DMS153 (cell line): ENCODE data around the gene MAFG.

Source experiments
- DNase-seq: peaks from one replicate; lab custom pipeline; 2025; lab: John Stamatoyannopoulos, UW

The MAFG gene

GRCh38 chr17:81939881-81940385 is 12.4 kb upstream of the MAFG start:
- no peak for DNase-seq

- DNase-seq, result no peak
Measured at GRCh38 chr17:81939218-81939617, 11.7 kb upstream of the MAFG start.

GRCh38 chr17:81935709-81936084 is 8.2 kb upstream of the MAFG start:
- no peak for DNase-seq

GRCh38 chr17:81934850-81935708 is 7.5 kb upstream of the MAFG start:
- no peak for DNase-seq

- no peak for DNase-seq
Measured at GRCh38 chr17:81934098-81934757, 6.7 kb upstream of the MAFG start.

- no peak for DNase-seq
Measured at GRCh38 chr17:81933178-81933699, 5.7 kb upstream of the MAFG start.

- no peak for DNase-seq
Measured at GRCh38 chr17:81932333-81932983, 4.9 kb upstream of the MAFG start.

GRCh38 chr17:81931557-81932332 is 4.2 kb upstream of the MAFG start:
- no peak for DNase-seq

GRCh38 chr17:81931189-81931556 is 3.6 kb upstream of the MAFG start:
- DNase-seq, result no peak

- no peak for DNase-seq
Measured at GRCh38 chr17:81930142-81931125, 2.9 kb upstream of the MAFG start.

- no peak for DNase-seq
Measured at GRCh38 chr17:81929253-81930141, 2.0 kb upstream of the MAFG start.

- DNase-seq, result no peak
Measured at GRCh38 chr17:81928544-81929252, 1.2 kb upstream of the MAFG start.

- DNase-seq, result no peak
Measured at GRCh38 chr17:81927152-81927652, 333 bp downstream of the MAFG start.

GRCh38 chr17:81926451-81927151 is 934 bp downstream of the MAFG start:
- no peak for DNase-seq

- DNase-seq, result no peak
Measured at GRCh38 chr17:81925860-81926450, 1.6 kb downstream of the MAFG start.

- DNase-seq, result no peak
Measured at GRCh38 chr17:81924557-81925532, 2.7 kb downstream of the MAFG start.
